ENCODE measurements around the gene ABHD10. TPM values are rescaled to one million over a fixed set of nuclear protein-coding genes. Genes with fewer than 3 reads are reported as not detected.

ABHD10 gene
- total and polyA plus RNA-seq, 4 experiments from 2014 or later: 34.8 to 40.1 (median 38.7) TPM

DNA sequence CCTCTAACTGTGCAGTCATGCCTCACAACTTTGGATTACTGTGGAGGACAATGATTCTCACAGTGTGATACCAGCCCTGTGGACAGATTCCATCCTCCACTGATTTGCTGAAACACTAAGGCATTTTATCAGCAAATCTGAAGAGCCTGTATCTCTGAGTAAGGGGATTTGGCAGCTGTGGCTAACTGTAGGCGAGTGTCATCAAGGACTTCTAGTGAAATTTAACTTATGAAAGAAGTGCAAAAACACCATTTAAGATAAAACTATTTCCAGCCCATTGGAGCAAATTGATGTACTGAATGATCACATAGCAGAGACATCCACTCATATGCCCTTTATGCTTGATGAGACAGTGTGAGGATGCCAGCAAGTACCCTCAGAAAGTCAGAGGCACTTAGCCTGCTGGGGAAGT, 41.9 kb downstream of the ABHD10 start:
- no peak for DNase-seq
- intact Hi-C loops (cut with micrococcal nuclease): no loop called here
- ChIA-PET CTCF (ENCODE audit: partially characterized antibody) (no interaction called here), POLR2A (ENCODE audit: partially characterized antibody) (no interaction called here)
- H3K27ac Mint-ChIP-seq: no peak overlapping the region
- H3K36me3 ChIP-seq (ENCODE audit: insufficient read depth, low read length): no peaks in the 10 kb centered on the region
- no peaks in the 10 kb centered on the region for H3K4me1 Mint-ChIP-seq
- H3K27me3 ChIP-seq (ENCODE audit: insufficient read depth, low read length): no peaks in the 10 kb centered on the region
- H3K36me3 Mint-ChIP-seq: no peaks in the 10 kb centered on the region
- H3K4me3 ChIP-seq (ENCODE audit: low read length in 2 of 2): no peak overlapping the region
- H3K9me3 Mint-ChIP-seq: peaks cover 0 to 8% (median under 1%) of the 10 kb centered on the region in 8 donors
- H3K4me3 Mint-ChIP-seq: no peak overlapping the region
- no peaks in the 10 kb centered on the region for H3K9me3 ChIP-seq (ENCODE audit: control insufficient read depth in 1 of 2, low read length in 2 of 2)
- no peaks in the 10 kb centered on the region for H3K27me3 Mint-ChIP-seq
- H3K4me1 ChIP-seq (ENCODE audit: insufficient read depth, low read length): no peaks in the 10 kb centered on the region
- H3K27ac ChIP-seq (ENCODE audit: low read depth, low read length): no peak overlapping the region

DNA sequence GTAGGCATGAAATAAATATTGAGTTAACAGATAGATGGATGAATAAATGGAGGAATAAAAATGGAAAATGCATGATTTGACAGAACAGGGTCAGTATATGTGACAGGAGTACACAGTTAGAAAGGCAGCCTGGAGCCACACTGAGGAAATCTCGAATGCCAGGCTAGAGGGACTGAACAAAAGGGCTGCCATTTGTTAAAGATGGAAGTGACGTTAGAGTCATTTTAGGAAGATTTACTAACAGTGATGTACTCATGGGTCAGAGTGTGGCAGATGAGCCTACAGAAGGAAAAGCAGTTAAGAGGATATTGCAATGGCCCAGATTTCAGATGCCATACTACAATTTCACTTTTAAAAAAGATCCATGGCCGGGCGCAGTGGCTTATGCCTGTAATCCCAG, 48.3 kb downstream of the ABHD10 start:
- ChIA-PET CTCF (ENCODE audit: partially characterized antibody) (interaction anchor here (1.7 kb wide), 1 partner anchor 14 kb away, joined by 7 read pairs; no protein-coding TSS in a partner anchor), POLR2A (ENCODE audit: partially characterized antibody) (no interaction called here)
- intact Hi-C loops (cut with micrococcal nuclease): no loop called here
- no peaks in the 10 kb centered on the region for H3K36me3 ChIP-seq (ENCODE audit: insufficient read depth, low read length)
- no peaks in the 10 kb centered on the region for H3K27me3 ChIP-seq (ENCODE audit: insufficient read depth, low read length)
- Mint-ChIP-seq H3K4me1 (no peaks in the 10 kb centered on the region), H3K9me3 (peaks cover 0 to 3% (median 0%) of the 10 kb centered on the region in 8 donors), H3K36me3 (no peaks in the 10 kb centered on the region), H3K27me3 (no peaks in the 10 kb centered on the region), H3K4me3 (no peak overlapping the region), H3K27ac (no peak overlapping the region)
- no peak for DNase-seq
- no peak overlapping the region for H3K27ac ChIP-seq (ENCODE audit: low read depth, low read length)
- H3K4me1 ChIP-seq (ENCODE audit: insufficient read depth, low read length): no peaks in the 10 kb centered on the region
- H3K4me3 ChIP-seq (ENCODE audit: low read length in 2 of 2): no peak overlapping the region
- no peaks in the 10 kb centered on the region for H3K9me3 ChIP-seq (ENCODE audit: control insufficient read depth in 1 of 2, low read length in 2 of 2)

DNA sequence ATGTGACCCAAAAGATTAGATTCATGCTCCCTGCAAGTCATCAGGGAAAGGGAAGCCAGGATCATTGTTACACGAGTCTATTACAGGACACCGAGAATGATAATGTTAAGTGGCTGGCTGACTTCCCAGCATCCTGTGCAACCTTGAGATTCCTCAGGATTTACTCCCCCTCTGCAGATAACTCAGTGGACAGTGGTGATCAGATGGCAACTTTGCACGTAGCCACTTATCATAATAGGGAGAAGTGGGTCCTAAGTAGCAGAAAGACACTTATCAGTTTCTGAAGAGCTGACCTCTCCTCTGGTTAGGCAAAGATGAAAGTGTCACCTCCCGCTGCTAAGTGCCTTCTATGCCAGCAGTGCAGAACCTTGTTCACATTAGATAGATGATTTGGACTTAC, 49.0 kb downstream of the ABHD10 start:
- H3K9me3 ChIP-seq (ENCODE audit: control insufficient read depth in 1 of 2, low read length in 2 of 2): no peaks in the 10 kb centered on the region
- no peak overlapping the region for H3K27ac ChIP-seq (ENCODE audit: low read depth, low read length)
- ChIA-PET POLR2A (ENCODE audit: partially characterized antibody) (no interaction called here), CTCF (ENCODE audit: partially characterized antibody) (interaction anchor here (1.7 kb wide), 1 partner anchor 14 kb away, joined by 7 read pairs; no protein-coding TSS in a partner anchor)
- Mint-ChIP-seq H3K4me1 (no peaks in the 10 kb centered on the region), H3K36me3 (no peaks in the 10 kb centered on the region), H3K27me3 (no peaks in the 10 kb centered on the region), H3K9me3 (peaks cover 0 to 2% (median 0%) of the 10 kb centered on the region in 8 donors), H3K27ac (no peak overlapping the region), H3K4me3 (no peak overlapping the region)
- intact Hi-C loops (cut with micrococcal nuclease): no loop called here
- H3K36me3 ChIP-seq (ENCODE audit: insufficient read depth, low read length): no peaks in the 10 kb centered on the region
- H3K27me3 ChIP-seq (ENCODE audit: insufficient read depth, low read length): no peaks in the 10 kb centered on the region
- no peak for DNase-seq
- H3K4me1 ChIP-seq (ENCODE audit: insufficient read depth, low read length): no peaks in the 10 kb centered on the region
- H3K4me3 ChIP-seq (ENCODE audit: low read length in 2 of 2): no peak overlapping the region

DNA sequence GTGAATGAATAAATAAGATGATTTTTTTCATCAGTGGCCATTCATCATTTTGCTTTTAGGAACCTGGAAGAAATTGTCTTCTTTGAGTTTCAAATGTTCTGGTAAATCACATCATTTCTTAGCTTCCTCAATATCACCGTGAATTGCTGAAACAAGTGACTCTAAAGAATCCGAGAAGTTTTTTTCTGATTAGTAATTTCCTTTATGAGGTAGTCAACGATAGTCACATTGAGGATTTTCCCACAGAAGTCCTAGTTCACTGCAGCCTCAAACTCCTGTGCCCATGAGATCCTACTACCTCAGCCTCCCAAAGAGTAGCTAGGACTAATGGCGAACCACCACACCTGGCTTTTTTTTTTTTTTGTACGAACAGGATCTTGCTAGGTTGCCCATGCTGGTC, 52.1 kb downstream of the ABHD10 start:
- no peak for DNase-seq
- H3K27me3 Mint-ChIP-seq: no peaks in the 10 kb centered on the region
- H3K4me1 Mint-ChIP-seq: no peaks in the 10 kb centered on the region
- H3K9me3 Mint-ChIP-seq: no peaks in the 10 kb centered on the region
- CTCF ChIA-PET (ENCODE audit: partially characterized antibody): interaction anchor here (1.0 to 1.4 kb wide), 2 partner anchors 12 to 63 kb away, joined by 3 read pairs; no protein-coding TSS in a partner anchor
- H3K4me3 ChIP-seq (ENCODE audit: low read length in 2 of 2): no peak overlapping the region
- H3K4me1 ChIP-seq (ENCODE audit: insufficient read depth, low read length): no peaks in the 10 kb centered on the region
- H3K27me3 ChIP-seq (ENCODE audit: insufficient read depth, low read length): no peaks in the 10 kb centered on the region
- H3K9me3 ChIP-seq (ENCODE audit: control insufficient read depth in 1 of 2, low read length in 2 of 2): no peaks in the 10 kb centered on the region
- intact Hi-C loops (cut with micrococcal nuclease): no loop called here
- no peak overlapping the region for H3K27ac ChIP-seq (ENCODE audit: low read depth, low read length)
- H3K36me3 ChIP-seq (ENCODE audit: insufficient read depth, low read length): no peaks in the 10 kb centered on the region
- H3K27ac Mint-ChIP-seq: no peak overlapping the region
- no peaks in the 10 kb centered on the region for H3K36me3 Mint-ChIP-seq
- no peak overlapping the region for H3K4me3 Mint-ChIP-seq
- POLR2A ChIA-PET (ENCODE audit: partially characterized antibody): no interaction called here

DNA sequence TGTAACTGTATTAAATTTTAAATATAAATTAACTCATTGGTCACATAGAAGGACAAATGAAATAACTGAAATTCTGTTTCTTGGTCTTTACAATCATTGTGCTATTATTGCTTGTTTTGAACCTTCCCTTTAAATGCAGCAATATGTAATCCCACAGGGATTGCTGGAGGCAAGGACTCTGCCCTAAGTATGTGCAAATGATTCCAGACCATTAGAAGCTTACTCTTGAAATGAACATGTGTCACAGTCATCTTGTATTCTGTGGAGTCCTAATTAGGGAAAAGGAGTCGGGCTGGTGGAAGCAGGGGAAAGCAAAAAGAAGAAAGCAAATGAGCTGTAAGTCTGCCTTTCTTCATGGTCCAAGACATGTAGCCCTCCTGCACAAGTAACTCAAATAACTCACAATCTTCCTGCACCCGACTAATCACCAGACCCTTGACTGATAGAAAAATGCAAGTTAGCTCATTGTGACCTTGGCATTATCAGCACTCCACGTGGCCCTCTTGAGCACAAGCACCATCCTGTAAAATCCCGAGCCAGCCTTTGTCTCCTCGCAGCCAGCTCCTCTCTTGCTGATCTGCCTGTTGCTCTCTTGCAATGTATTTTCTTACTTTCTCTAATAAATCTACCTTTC, 53.4 kb downstream of the ABHD10 start:
- no peak overlapping the region for H3K4me3 ChIP-seq (ENCODE audit: low read length in 2 of 2)
- H3K27ac Mint-ChIP-seq: no peak overlapping the region
- POLR2A ChIA-PET (ENCODE audit: partially characterized antibody): no interaction called here

DNA sequence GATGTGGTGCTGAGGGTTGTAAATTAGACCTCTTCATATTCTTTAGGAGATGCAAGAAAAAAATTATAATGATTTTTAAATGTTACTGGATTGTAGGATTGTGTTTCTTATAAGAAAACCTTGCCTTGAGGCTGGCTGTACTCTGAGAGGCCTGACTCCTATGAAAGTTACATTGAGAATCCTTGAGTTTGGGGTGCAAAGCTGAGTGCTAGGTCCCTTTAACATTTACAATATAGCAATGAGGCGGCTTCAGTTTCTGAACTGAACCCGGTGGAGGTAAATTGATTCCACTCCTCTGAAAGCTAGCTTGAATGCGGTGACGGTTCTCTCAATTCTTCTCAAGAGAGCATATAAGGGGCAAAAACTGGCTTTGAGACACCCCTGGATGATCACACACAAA, 55.6 kb downstream of the ABHD10 start, which contains the start of gene TMPRSS7:
TMPRSS7 (plus strand) TSS at position 301 of the 400 bp plus-strand sequence. CDS start 110 bp downstream, outside the sequence.
- intact Hi-C loops (cut with micrococcal nuclease): no loop called here
- POLR2A ChIA-PET (ENCODE audit: partially characterized antibody): no interaction called here
- Mint-ChIP-seq H3K27me3 (no peaks in the 10 kb centered on the region), H3K4me1 (no peaks in the 10 kb centered on the region), H3K9me3 (peaks cover 0 to 3% (median 0%) of the 10 kb centered on the region in 8 donors), H3K4me3 (no peak within 1 kb of the TSS), H3K27ac (no peak within 1 kb of the TSS), H3K36me3 (no peaks in the 10 kb centered on the region)
- no peaks in the 10 kb centered on the region for H3K9me3 ChIP-seq (ENCODE audit: control insufficient read depth in 1 of 2, low read length in 2 of 2)
- no peak for DNase-seq
- no peaks in the 10 kb centered on the region for H3K27me3 ChIP-seq (ENCODE audit: insufficient read depth, low read length)
- no peak within 1 kb of the TSS for H3K4me3 ChIP-seq (ENCODE audit: low read length in 2 of 2)
- CTCF ChIA-PET (ENCODE audit: partially characterized antibody): interaction anchor here (1.7 kb wide), 1 partner anchor 10 kb away, joined by 5 read pairs; no protein-coding TSS in a partner anchor
- no peaks in the 10 kb centered on the region for H3K4me1 ChIP-seq (ENCODE audit: insufficient read depth, low read length)
- H3K27ac ChIP-seq (ENCODE audit: low read depth, low read length): no peak within 1 kb of the TSS
- no peaks in the 10 kb centered on the region for H3K36me3 ChIP-seq (ENCODE audit: insufficient read depth, low read length)

More for the DNA sequence above, 53.4 kb downstream of the ABHD10 start:
- Histone ChIP-seq H3K27ac (ENCODE audit: low read depth, low read length) (no peak overlapping the region), H3K27me3 (ENCODE audit: insufficient read depth, low read length) (no peaks in the 10 kb centered on the region), H3K9me3 (ENCODE audit: control insufficient read depth in 1 of 2, low read length in 2 of 2) (no peaks in the 10 kb centered on the region), H3K4me1 (ENCODE audit: insufficient read depth, low read length) (no peaks in the 10 kb centered on the region), H3K36me3 (ENCODE audit: insufficient read depth, low read length) (no peaks in the 10 kb centered on the region)
- CTCF ChIA-PET (ENCODE audit: partially characterized antibody): interaction anchor here (1.0 kb wide), 1 partner anchor 64 kb away, joined by 3 read pairs; no protein-coding TSS in a partner anchor
- Mint-ChIP-seq H3K36me3 (no peaks in the 10 kb centered on the region), H3K4me1 (no peaks in the 10 kb centered on the region), H3K9me3 (no peaks in the 10 kb centered on the region), H3K27me3 (no peaks in the 10 kb centered on the region), H3K4me3 (no peak overlapping the region)
- intact Hi-C loops (cut with micrococcal nuclease): no loop called here
- no peak for DNase-seq

DNA sequence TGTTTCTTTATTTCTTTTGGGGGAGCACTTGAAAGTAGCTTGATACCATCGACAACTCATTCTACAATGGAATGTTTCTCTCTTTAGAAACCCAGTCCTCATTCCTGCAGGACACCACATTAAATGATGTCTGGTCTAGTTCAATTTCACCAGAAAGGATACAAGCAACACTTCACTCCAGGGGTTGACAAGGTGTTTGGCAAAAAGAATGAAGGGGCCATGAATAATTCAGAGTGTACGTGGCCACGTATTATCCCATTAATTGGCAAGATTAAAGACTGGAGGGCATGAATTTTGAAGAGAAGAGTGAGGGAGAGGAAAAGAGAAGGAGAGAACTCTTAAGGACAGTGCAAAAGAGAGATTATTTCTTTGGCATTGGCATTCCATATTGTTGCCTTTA, 56.4 kb downstream of the ABHD10 start:
- Mint-ChIP-seq H3K36me3 (no peaks in the 10 kb centered on the region), H3K4me1 (no peaks in the 10 kb centered on the region), H3K27me3 (no peaks in the 10 kb centered on the region), H3K4me3 (no peak overlapping the region), H3K9me3 (peaks cover 0 to 3% (median 0%) of the 10 kb centered on the region in 8 donors), H3K27ac (no peak overlapping the region)
- intact Hi-C loops (cut with micrococcal nuclease): no loop called here
- no peak for DNase-seq
- POLR2A ChIA-PET (ENCODE audit: partially characterized antibody): no interaction called here
- no peak overlapping the region for H3K4me3 ChIP-seq (ENCODE audit: low read length in 2 of 2)
- H3K9me3 ChIP-seq (ENCODE audit: control insufficient read depth in 1 of 2, low read length in 2 of 2): no peaks in the 10 kb centered on the region
- H3K27me3 ChIP-seq (ENCODE audit: insufficient read depth, low read length): no peaks in the 10 kb centered on the region
- no peaks in the 10 kb centered on the region for H3K36me3 ChIP-seq (ENCODE audit: insufficient read depth, low read length)
- H3K27ac ChIP-seq (ENCODE audit: low read depth, low read length): no peak overlapping the region
- H3K4me1 ChIP-seq (ENCODE audit: insufficient read depth, low read length): no peaks in the 10 kb centered on the region
- CTCF ChIA-PET (ENCODE audit: partially characterized antibody): interaction anchor here (0.7 to 1.7 kb wide), 2 partner anchors 9 to 46 kb away, joined by 4 to 5 read pairs; no protein-coding TSS in a partner anchor

All from CD4-positive, alpha-beta memory T cell (primary cell).